Liver (tissue), 4 donors: ENCODE measurements around the gene SLU7. TPM values are rescaled to one million over a fixed set of nuclear protein-coding genes. Genes with fewer than 3 reads are reported as not detected.

ENCODE experiments used
- polyA plus RNA-seq, 2 donors: library from polyadenylated mRNA; stranded (reverse) in 1 of 2; unstranded in 1 of 2; fragments of 200-250 nt in 1 of 2; fragments of >200 nt in 1 of 2; fragmentation: Nextera tagmentation in 1 of 2; extraction: Ambion mirVana in 1 of 2; gene quantifications; one replicate each; pipeline versions ENCODE4 v1.2.1 to v1.2.3, GENCODE V29; 2013 to 2015
- total RNA-seq, 2 donors: library from RNA; depleted of rRNA; stranded (reverse); fragments of >200 nt; gene quantifications; one replicate each; pipeline ENCODE4 v1.2.3, GENCODE V29; 2014
- donor health status: healthy.
- donor health status: healthy.
- donor health status: healthy.

The SLU7 gene
- total and polyA plus RNA-seq, 4 donors = 7.1 to 21.8 (median 17.6) TPM

Other genes with a start within 250 kb of the SLU7 start
- gene FABP6, start 189.6 kb downstream of the SLU7 start, total RNA-seq = not detected
- gene FABP6, start 189.6 kb downstream of the SLU7 start, polyA plus RNA-seq = not detected
- gene CCNJL, start 106.5 kb downstream of the SLU7 start, total RNA-seq = under 1 TPM; 0.84 TPM
- gene CCNJL, start 106.5 kb downstream of the SLU7 start, polyA plus RNA-seq = under 1 TPM; 0.07 to 0.42 TPM
- under 1 TPM; 0.17 to 0.37 TPM for gene C1QTNF2, start 48.5 kb downstream of the SLU7 start, total RNA-seq
- gene C1QTNF2, start 48.5 kb downstream of the SLU7 start, polyA plus RNA-seq = under 1 TPM; 0.18 to 0.28 TPM
- 1 to 10 TPM; 2.0 to 2.9 TPM for gene FAM200C, start 19.0 kb downstream of the SLU7 start, total RNA-seq
- gene FAM200C, start 19.0 kb downstream of the SLU7 start, polyA plus RNA-seq = under 1 TPM; 0.57 to 0.60 TPM
- gene PTTG1, start 2.8 kb upstream of the SLU7 start, total RNA-seq = 10 to 100 TPM in 1 of 2 donors, under 1 TPM in 1; 0.75 to 84.0 TPM
- gene PTTG1, start 2.8 kb upstream of the SLU7 start, polyA plus RNA-seq = 1 to 10 TPM; 5.5 to 5.6 TPM